Amygdala (tissue), 56 donors: ENCODE results near the gene TMEM129.

Experiments
- DNase-seq, 56 donors: peaks; one replicate each; lab custom pipeline; 2025; lab: John Stamatoyannopoulos, UW

Gene TMEM129

GRCh38 chr4:1758306-1759121 is 37.4 kb upstream of the TMEM129 start:
- DNase-seq, result no peak

- DNase-seq, result no peak
Observed at GRCh38 chr4:1757836-1758235, 36.7 kb upstream of the TMEM129 start.

DNA sequence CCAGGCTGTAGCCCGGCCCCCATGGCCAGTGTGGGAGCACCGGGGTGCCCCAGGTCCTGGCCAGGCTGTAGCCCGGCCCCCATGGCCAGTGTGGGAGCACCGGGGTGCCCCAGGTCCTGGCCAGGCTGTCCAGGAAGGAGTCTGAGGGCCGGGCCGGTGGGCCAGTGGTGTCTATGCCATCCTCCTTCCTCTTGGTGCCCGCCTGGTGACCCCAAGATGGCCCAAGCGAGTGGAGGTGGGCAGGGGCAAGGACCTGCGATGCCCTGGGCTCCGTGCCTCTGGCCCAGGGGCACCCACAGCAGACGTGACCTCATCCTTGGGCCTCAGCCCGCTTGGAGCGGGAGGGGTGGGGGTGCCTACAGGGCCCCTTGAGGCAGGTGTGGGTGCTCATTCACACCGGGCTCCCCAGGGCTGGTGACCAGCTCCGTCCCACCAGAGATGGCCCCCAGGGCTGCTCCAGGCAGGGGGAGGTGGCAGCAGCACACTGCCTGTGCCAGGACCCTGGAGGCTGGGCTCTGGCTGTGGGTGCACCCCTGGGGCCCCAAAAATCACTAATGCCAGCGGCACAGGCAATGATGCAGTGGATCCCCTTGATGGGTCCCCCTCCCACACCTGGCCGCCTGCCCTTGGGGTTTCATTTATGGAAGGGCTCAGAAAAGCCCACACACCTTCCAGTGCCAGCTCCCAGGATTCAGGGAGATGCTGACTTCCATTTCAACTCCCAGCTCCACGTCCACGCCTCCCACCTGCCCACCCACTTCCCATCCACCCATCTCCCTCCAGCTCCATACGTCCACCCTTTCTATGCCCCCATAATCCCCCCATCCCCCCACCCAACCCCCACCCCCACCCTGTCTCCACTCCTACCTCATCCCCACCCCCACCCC is 36.0 kb upstream of the TMEM129 start:
- no peak for DNase-seq

DNA sequence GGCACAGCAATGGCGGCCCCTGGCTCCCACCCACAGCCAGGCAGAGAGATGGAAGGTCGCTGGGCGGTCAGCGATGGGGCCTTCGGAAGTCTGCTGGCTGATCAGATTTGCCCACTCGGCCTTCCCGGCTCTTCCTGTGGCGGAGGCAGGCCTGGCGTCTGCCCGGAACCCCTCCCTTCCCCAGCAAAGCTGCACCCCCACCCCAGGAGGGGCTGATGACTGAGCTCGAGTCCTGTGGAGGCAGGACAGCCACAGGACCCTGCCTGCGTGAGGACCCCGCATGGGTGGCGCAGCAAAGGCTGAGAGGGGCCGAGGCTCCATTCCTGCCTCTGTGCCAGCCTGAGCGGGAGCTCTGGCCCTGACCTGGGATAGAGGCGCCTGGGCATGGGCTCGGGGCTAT is 35.0 kb upstream of the TMEM129 start:
- DNase-seq, result no peak

- DNase-seq, result no peak
Observed at GRCh38 chr4:1755297-1755696, 34.2 kb upstream of the TMEM129 start.

GRCh38 chr4:1754336-1754735 is 33.2 kb upstream of the TMEM129 start:
- DNase-seq, result no peak

- no peak for DNase-seq
Observed at GRCh38 chr4:1753697-1754311, 32.7 kb upstream of the TMEM129 start.

DNA sequence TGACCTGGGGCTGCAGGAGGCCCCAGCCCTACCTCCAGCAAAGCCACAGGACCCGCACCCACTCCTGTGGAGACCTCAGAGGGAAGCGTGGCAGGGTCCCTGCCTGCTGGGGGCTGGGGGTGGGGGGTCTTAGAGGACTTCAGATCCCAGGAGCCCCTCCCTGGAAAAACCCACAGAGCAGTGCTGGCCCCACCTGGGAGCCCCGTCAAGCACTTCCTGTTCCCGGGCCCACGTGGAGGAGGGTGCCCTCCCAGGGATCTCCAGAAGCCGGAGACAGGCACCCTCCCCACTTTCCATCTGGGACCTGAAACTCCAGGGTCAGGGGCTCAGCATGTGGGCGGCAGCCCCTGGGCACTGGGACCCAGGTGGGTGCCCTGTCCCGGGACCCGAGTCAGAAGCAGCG is 32.2 kb upstream of the TMEM129 start:
- no peak for DNase-seq

DNA sequence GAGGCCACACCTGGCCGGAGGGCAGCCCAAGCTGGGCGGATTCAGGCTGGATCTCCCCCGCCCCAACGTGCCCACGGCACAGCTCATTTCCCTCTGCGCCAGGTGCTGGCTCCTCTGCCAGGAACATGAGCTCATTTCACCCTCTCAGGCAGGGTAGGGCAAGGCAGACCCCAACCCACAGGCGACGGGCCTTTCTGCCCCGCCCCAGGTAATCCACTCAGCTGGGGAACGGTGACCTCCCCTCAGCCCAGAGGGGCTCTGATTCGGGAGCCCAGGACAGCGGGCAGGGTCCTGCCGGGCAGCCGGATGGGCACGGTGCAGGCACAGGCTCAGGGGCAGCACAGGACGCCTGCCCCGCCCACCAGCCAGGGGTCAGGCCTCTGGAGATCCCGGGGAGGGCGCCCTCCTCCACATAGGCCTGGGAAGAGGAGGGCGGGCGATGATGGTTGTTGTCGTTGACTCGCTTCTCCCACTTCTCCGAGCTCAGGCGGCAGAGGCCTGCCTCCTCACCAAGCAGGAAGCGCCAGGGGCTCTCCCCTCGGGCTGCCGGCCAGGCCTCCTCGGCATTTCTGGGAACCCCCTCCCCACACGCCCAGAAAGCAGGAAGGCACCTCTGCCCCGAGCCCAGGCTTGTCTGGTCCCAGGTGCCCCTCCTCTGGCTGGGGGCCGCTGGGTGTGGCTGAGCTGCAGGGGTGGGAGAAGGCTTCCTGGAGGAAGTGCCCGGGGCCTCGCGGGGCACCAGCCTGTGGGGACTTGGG is 31.3 kb upstream of the TMEM129 start:
- DNase-seq, result no peak

DNA sequence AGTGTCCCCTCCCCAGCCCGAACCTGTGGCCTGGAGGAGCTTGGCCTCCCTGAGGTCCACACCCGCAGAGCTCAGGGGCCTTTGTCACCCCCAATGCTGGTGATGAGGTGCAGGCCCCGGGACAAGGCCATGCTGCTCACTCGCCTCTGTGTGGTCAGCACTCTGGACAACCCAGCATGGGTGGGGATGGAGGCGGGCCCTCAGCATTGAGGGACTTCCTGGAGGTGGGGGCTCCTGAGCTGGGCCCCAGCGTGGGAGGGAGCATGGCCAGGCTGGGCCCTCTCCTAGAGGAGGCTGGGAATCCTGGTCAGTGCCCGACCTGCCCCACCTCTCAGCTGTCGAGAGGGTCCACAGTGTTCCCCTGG is 30.8 kb upstream of the TMEM129 start:
- no peak for DNase-seq

- no peak for DNase-seq
Observed at GRCh38 chr4:1751155-1751918, 30.2 kb upstream of the TMEM129 start.

DNA sequence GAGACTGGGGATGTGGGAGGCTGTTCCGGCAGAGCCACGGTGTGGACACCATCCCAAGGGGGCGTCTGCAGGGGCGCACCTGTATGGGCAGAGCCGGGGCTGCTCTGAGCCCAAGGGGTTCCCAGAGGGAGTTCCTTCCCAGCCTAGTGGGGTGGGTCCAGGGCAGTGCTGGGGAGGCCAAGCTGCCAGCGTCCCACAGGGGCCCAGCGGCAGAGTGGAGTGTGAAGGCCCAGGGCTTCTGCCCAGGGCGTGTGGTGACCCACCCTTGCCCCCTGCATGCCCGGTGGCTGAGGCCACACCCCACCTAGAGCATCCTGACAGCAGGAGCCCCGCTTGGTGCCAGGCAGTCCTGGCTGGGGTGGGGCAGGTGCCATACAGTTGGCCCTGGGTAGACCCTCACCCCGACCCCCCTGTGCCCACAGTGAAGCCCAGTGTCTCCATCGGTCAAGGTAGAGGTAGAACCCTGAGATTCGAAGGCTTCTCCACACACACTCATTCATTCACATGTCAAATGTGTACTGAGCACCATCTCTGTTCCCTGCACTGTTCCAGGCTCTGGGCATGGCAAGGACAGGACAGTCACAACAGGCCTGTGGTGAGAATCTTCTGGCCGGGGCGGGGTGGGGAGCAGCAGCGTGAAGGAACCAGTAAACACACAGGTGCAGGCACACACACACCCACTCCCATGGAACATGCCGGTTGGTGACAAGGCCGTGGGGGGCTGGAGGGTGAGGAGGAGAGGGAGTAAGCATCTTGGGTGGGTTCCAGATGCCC is 29.4 kb upstream of the TMEM129 start:
- DNase-seq, result no peak

DNA sequence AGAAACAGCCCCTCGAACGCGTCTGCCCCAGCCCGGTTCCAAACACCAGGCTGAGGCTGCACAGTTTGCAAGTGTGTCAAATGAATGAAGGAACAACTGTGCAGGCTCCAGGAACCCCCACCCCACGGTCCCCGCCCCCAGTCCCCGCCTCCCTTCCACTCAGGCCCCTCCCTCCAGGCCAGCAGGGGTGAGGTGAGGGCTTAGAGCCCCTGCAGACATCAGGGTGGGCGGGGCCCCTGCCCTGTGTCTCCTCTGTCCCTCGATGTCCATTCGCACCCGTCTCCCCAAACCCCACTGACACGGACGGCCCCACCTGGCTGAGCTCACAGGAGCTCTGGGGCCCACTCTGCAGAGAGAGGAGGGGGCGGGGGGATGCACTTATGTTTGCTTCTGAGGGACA is 28.7 kb upstream of the TMEM129 start:
- no peak for DNase-seq

GRCh38 chr4:1749370-1749769 is 28.2 kb upstream of the TMEM129 start:
- no peak for DNase-seq

DNA sequence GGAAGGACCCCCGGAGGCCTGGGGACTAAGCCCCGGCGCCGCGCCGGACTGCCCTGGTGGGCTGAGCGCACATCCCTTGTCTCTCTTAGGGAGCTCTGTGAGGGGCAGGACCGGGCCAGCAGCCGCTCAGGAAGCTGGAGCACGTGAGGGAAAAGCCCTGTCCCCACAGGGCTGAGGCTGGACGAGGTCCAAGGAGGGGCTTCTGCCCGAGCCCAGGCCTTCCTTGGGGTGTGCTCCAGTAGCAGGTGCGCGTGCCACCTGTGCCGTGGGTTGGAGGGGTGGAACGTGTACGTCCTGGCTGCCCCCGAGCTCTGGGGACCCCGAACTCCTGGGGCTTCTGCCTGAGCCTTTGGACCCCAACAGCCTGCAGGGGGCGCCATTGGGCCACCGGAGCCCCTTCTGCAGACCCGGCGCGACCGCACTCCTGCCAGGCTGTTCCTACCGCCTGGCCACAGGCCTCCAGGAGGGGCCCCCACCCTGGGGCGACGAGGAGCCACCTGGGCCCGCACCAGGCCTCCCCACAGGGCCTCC is 27.4 kb upstream of the TMEM129 start:
- DNase-seq, result peak in 36 of 56 donors; percentile 12 to 83 (median 34)

GRCh38 chr4:1747603-1747967 is 26.5 kb upstream of the TMEM129 start:
- DNase-seq, result no peak

GRCh38 chr4:1746919-1747602 is 25.9 kb upstream of the TMEM129 start:
- DNase-seq, result peak in 24 of 56 donors; percentile 15 to 74 (median 42)

DNA sequence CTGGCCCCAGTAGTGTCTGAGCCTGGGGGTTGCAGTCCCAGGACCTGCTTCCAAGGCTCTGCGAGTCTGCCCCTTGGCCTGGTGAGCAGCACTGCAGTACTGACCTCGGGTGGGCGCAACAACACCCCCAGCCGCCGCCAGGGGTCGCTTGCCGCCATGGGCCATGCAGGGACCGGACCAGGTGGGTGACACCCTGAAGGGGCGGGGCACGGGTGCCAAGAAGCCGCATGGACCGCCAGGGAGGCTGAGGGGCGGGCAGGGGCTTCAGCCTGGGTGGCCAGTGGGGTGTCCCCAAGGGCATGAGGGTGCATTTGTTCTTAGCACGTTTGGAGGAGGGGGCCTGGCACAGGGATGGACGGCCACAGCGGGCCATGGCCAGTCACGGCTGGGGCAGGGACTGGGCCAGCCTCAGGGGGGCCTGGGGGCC is 25.2 kb upstream of the TMEM129 start:
- peak in 28 of 56 donors; percentile 15 to 75 (median 32) for DNase-seq
